Caco-2 (cell line): Measurements from ENCODE around the gene COL13A1. TPM values are rescaled to one million over a fixed set of nuclear protein-coding genes. Genes with fewer than 3 reads are reported as not detected.

Experiments used
- BruUV-seq: library from RNA; stranded (reverse); fragments of 400-500 nt; replicated peaks from 2 replicates; lab custom pipeline; 2021; lab: Mats Ljungman, UMichigan
- CTCF ChIA-PET: fragments of 300-600 bp; sonication (Branson Sonifier 250); formaldehyde crosslinking; loops from one replicate; lab custom pipeline; 2022; ENCODE audit warnings: antibody characterized with exemption; lab: Charles Lee
- POLR2A ChIA-PET: fragments of 300-600 bp; sonication (Branson Sonifier 250); formaldehyde crosslinking; loops from one replicate; lab custom pipeline; 2022; ENCODE audit warnings: antibody characterized with exemption; lab: Charles Lee
- DNase-seq, 2 experiments: peaks; one replicate each; pipeline versions ENCODE4 v3.0.0 to v3.0.0-alpha.2; 2020 to 2022
- H3K27me3 ChIP-seq: replicated peaks from 2 replicates; pipeline ENCODE4 v1.6.0; 2011; ENCODE audit warnings: low read length; ENCODE audit not compliant: control insufficient read depth, insufficient read depth
- H3K36me3 ChIP-seq: 2 replicates; pipeline ENCODE4 v1.5.1; 2011; ENCODE audit warnings: low read length; ENCODE audit not compliant: control insufficient read depth, insufficient read depth
- H3K4me1 ChIP-seq: fragments of 250-450 bp; sonication (Bioruptor Pico); 2 replicates; pipeline ENCODE4 v1.5.1; 2020; ENCODE audit warnings: mild to moderate bottlenecking
- H3K4me3 ChIP-seq: 2 replicates; pipeline ENCODE4 v1.5.1; 2011; ENCODE audit warnings: low read depth, mild to moderate bottlenecking, control low read depth, low read length
- H3K9me3 ChIP-seq: fragments of 250-450 bp; sonication (Bioruptor Pico); 2 replicates; pipeline ENCODE4 v1.5.1; 2020; ENCODE audit warnings: mild to moderate bottlenecking, moderate library complexity
- H3K27ac Mint-ChIP-seq: one replicate; pipeline ENCODE4 v1.8.0; 2022; ENCODE audit warnings: mixed read lengths; ENCODE audit not compliant: unreplicated experiment
- H3K27me3 Mint-ChIP-seq: one replicate; pipeline ENCODE4 v1.8.0; 2022; ENCODE audit warnings: mixed read lengths; ENCODE audit not compliant: insufficient read depth, unreplicated experiment
- H3K36me3 Mint-ChIP-seq: one replicate; pipeline ENCODE4 v1.8.0; 2022; ENCODE audit warnings: mild to moderate bottlenecking, mixed read lengths; ENCODE audit not compliant: insufficient read depth, unreplicated experiment
- H3K4me1 Mint-ChIP-seq: one replicate; pipeline ENCODE4 v1.8.0; 2022; ENCODE audit warnings: low read depth, mixed read lengths; ENCODE audit not compliant: unreplicated experiment
- H3K4me3 Mint-ChIP-seq: one replicate; pipeline ENCODE4 v1.8.0; 2022; ENCODE audit warnings: mild to moderate bottlenecking, moderate library complexity, mixed read lengths; ENCODE audit not compliant: unreplicated experiment
- H3K9me3 Mint-ChIP-seq: one replicate; pipeline ENCODE4 v1.8.0; 2022; ENCODE audit warnings: mixed read lengths; ENCODE audit not compliant: unreplicated experiment
- intact Hi-C: fragments of 100-400 bp; cut with micrococcal nuclease; formaldehyde crosslinking; loops from one replicate; pipeline ENCODE4 v1.10.0; 2022; ENCODE audit not compliant: unreplicated experiment
- total RNA-seq: library from RNA; stranded (reverse); gene quantifications from 2 replicates; pipeline ENCODE4 v1.2.3, GENCODE V29; 2022
- TF ChIP-seq, protein P1 (sequence below), 2 experiments: fragments of 200-600 bp in 1 of 2; IDR thresholded peaks; 1 replicate in 1 of 2; 2 replicates in 1 of 2; pipeline versions ENCODE4 v1.5.1 to v1.8.0; 2011 to 2022; ENCODE audit warnings: antibody characterized with exemption in 1 of 2, control low read depth in 1 of 2, inconsistent platforms in 1 of 2, low read depth in 1 of 2, low read length in 1 of 2, mild to moderate bottlenecking in 1 of 2, moderate library complexity in 1 of 2; ENCODE audit not compliant: insufficient read depth in 1 of 2, severe bottlenecking in 1 of 2, unreplicated experiment in 1 of 2

COL13A1 gene
- total RNA-seq, 1 experiment from 2014 or later: not detected

DNA sequence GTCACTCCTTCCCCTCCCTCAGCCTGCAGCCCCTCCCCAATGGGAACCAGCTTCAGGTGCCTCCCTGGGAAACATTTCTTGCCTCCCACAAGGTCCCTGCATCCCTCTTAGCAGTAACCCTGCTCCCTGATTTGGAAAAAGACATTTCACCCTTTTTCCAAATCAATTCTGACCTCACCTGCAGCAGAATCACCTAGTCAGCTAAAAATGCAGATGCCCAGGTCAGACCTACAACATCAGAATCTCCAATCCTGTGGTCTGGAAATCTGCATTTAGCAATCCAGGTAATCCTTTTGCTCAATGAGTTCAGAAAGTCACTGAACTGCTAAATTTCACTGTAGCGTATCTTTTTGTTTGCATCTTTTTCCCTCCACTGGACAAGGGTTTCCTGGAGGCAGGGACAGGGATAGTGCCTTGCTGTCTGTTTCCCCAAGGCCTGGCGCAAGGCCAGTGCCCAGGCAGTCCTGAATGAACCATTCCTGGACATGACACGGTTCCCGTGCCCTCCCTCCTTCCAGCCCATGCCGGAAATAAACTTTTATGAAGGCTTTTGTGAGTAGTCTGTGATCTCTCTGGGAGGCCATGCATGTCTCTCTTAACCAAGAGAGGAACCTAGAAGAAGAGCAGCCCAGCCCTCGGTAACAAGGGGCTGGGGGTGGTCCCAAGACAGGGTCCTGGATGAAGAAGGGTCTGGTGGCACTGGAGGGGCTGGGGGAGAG is 44.0 kb downstream of the COL13A1 start:
- H3K27me3 ChIP-seq: no peaks in the 10 kb centered on the region; the same call in 1 of the 2 replicates
- Mint-ChIP-seq H3K27me3 (peaks cover 24% of the 10 kb centered on the region), H3K4me3 (no peak overlapping the region), H3K36me3 (peaks cover 5% of the 10 kb centered on the region), H3K9me3 (no peaks in the 10 kb centered on the region), H3K4me1 (no peaks in the 10 kb centered on the region), H3K27ac (no peak overlapping the region)
- intact Hi-C loops: no loop called here
- POLR2A ChIA-PET: no interaction called here
- DNase-seq: no peak
- no peaks in the 10 kb centered on the region for H3K9me3 ChIP-seq
- no peaks in the 10 kb centered on the region for H3K36me3 ChIP-seq
- BruUV-seq: no TSS peak
- CTCF ChIA-PET: interaction anchor here (0.6 to 0.7 kb wide), 3 partner anchors 10 to 494 kb away, joined by 3 to 5 read pairs (median 4); no protein-coding TSS in a partner anchor
- H3K4me3 ChIP-seq: no peak overlapping the region
- TF ChIP-seq, protein P1, sequence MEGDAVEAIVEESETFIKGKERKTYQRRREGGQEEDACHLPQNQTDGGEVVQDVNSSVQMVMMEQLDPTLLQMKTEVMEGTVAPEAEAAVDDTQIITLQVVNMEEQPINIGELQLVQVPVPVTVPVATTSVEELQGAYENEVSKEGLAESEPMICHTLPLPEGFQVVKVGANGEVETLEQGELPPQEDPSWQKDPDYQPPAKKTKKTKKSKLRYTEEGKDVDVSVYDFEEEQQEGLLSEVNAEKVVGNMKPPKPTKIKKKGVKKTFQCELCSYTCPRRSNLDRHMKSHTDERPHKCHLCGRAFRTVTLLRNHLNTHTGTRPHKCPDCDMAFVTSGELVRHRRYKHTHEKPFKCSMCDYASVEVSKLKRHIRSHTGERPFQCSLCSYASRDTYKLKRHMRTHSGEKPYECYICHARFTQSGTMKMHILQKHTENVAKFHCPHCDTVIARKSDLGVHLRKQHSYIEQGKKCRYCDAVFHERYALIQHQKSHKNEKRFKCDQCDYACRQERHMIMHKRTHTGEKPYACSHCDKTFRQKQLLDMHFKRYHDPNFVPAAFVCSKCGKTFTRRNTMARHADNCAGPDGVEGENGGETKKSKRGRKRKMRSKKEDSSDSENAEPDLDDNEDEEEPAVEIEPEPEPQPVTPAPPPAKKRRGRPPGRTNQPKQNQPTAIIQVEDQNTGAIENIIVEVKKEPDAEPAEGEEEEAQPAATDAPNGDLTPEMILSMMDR (IDR thresholded peaks at IDR 0.05; ENCODE audit: insufficient read depth in 1 of 2, low read depth in 1 of 2, low read length in 1 of 2, severe bottlenecking in 1 of 2, unreplicated experiment in 1 of 2): no peak
- no peaks in the 10 kb centered on the region for H3K4me1 ChIP-seq

DNA sequence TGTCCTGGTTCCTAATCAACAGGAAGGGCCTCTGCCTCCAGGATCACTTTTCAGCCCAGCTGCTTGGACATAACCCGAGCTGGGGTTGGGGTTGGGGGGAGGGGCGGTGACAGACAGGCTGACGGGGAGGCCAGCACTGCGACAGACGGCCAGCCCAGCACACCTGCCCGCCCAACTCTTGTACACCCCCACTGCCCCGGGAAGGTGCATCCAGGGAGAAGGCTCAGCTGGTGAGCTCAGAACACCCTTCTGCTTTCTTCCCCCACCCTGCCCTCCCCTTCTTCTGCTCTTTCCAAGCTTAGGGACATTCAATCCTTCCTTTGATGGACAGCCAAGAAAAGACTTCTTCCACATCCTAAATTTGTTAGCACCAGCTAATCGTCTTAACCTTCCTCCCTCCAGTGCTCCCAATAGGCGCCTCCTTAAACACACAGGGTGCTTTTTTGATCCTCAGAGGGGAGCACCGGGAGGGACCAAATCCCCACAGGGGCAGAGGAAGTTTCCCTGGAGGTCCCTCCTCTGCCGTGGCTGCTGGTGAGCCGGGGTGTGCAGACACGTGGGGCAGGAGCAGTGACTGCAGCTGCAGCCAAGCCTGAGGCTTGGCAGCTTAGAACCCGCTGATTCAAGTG is 44.7 kb downstream of the COL13A1 start:
- H3K9me3 Mint-ChIP-seq: no peaks in the 10 kb centered on the region
- no peak overlapping the region for H3K27ac Mint-ChIP-seq
- Histone ChIP-seq H3K36me3 (no peaks in the 10 kb centered on the region), H3K4me3 (no peak overlapping the region), H3K27me3 (no peaks in the 10 kb centered on the region; the same call in 1 of the 2 replicates), H3K9me3 (no peaks in the 10 kb centered on the region), H3K4me1 (no peaks in the 10 kb centered on the region)
- no peak for DNase-seq
- TF ChIP-seq, protein P1 (IDR thresholded peaks at IDR 0.05; ENCODE audit: insufficient read depth in 1 of 2, low read depth in 1 of 2, low read length in 1 of 2, severe bottlenecking in 1 of 2, unreplicated experiment in 1 of 2): no peak
- H3K4me1 Mint-ChIP-seq: no peaks in the 10 kb centered on the region
- no peak overlapping the region for H3K4me3 Mint-ChIP-seq
- BruUV-seq: no TSS peak
- intact Hi-C loops: no loop called here
- peaks cover 21% of the 10 kb centered on the region for H3K27me3 Mint-ChIP-seq
- CTCF ChIA-PET: interaction anchor here (0.6 to 0.7 kb wide), 3 partner anchors 10 to 495 kb away, joined by 3 to 5 read pairs (median 4); no protein-coding TSS in a partner anchor
- POLR2A ChIA-PET: no interaction called here
- H3K36me3 Mint-ChIP-seq: peaks cover 5% of the 10 kb centered on the region

DNA sequence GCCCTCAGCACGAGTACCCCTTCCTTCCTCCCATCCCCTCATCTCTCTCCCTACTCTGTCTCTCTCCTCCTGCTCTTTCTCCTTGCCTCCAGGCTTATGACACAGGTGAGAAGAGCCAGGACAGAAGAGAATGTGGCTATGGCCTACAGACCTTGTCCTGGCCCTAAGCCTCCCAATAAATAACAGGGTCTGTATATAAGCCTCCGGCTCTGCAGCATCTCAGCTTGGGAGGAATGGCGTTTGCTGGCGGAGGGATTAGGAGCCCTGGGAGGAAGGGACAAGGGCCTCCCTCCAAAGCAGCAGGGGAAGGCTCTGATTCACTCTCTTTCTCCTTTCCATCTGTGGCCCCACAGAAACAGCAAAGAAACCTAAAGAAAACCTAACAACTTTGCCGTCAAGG is 45.8 kb downstream of the COL13A1 start:
- intact Hi-C loops: no loop called here
- H3K4me3 ChIP-seq: no peak overlapping the region
- no peak overlapping the region for H3K4me3 Mint-ChIP-seq
- TF ChIP-seq, protein P1 (IDR thresholded peaks at IDR 0.05; ENCODE audit: insufficient read depth in 1 of 2, low read depth in 1 of 2, low read length in 1 of 2, severe bottlenecking in 1 of 2, unreplicated experiment in 1 of 2): no peak
- no peaks in the 10 kb centered on the region for H3K9me3 Mint-ChIP-seq
- H3K27ac Mint-ChIP-seq: no peak overlapping the region
- POLR2A ChIA-PET: no interaction called here
- H3K4me1 Mint-ChIP-seq: no peaks in the 10 kb centered on the region
- BruUV-seq: no TSS peak
- H3K27me3 ChIP-seq: no peaks in the 10 kb centered on the region; the same call in 1 of the 2 replicates
- H3K27me3 Mint-ChIP-seq: peaks cover 21% of the 10 kb centered on the region
- peaks cover 5% of the 10 kb centered on the region for H3K36me3 Mint-ChIP-seq
- CTCF ChIA-PET: no interaction called here
- no peaks in the 10 kb centered on the region for H3K9me3 ChIP-seq
- no peaks in the 10 kb centered on the region for H3K4me1 ChIP-seq
- no peaks in the 10 kb centered on the region for H3K36me3 ChIP-seq
- no peak for DNase-seq
